Heart left ventricle (tissue), 11 donors: Measurements from ENCODE around the gene OR7C2. TPM values are rescaled to one million over a fixed set of nuclear protein-coding genes. Genes with fewer than 3 reads are reported as not detected.

ENCODE experiments used
- polyA plus RNA-seq, 2 donors: library from polyadenylated mRNA; stranded (reverse); fragments of 200-250 nt; gene quantifications; one replicate each; pipeline ENCODE4 v1.2.3, GENCODE V29; 2013
- total RNA-seq, 9 donors: library from RNA; depleted of rRNA in 2 of 9; stranded (reverse); fragments of >200 nt in 2 of 9; fragmentation: NEBNext Ultra II Directional in 3 of 9; extraction: Animal tissue kit (Norgen Biotek cat#: 25700) in 3 of 9; gene quantifications; one replicate each; pipeline versions ENCODE4 v1.1.0 to v1.2.4, GENCODE V29; 2016 to 2023
- donor health status: ischemic (EF 13 %, LVEDD 7.1; RV severe dilation, severe dysfunction).
- donor health status: healthy with polysubstance abuse.
- donor health status: DM: no; HTN: yes; CAD: no.
- donor health status: DM: no; HTN: no; CAD: no.
- donor health status: ischemic (EF 25% LVEDD 5.7; RV mildly dilated, moderate dysfunction).
- donor health status: healthy.
- donor health status: DM: yes; HTN: yes; CAD: no.
- donor health status: PGD.
- donor health status: nonischemic (EF 23%, LVEDD 6.1; RV moderate dilation, normal function).

OR7C2 gene
- total and polyA plus RNA-seq, 11 donors, result not detected

Other genes with a start within 250 kb of the OR7C2 start
- 10 to 100 TPM in 1 of 9 donors, 1 to 10 TPM in 3, under 1 TPM in 5; 0.40 to 11.6 (median 1.00) TPM for gene ADGRE2, start 162.9 kb upstream of the OR7C2 start, total RNA-seq
- under 1 TPM; 0.83 to 0.84 TPM for gene ADGRE2, start 162.9 kb upstream of the OR7C2 start, polyA plus RNA-seq
- gene OR7A5, start 106.3 kb upstream of the OR7C2 start, total RNA-seq, result not detected
- gene OR7A5, start 106.3 kb upstream of the OR7C2 start, polyA plus RNA-seq, result not detected
- gene OR7C1, start 106.3 kb upstream of the OR7C2 start, total RNA-seq, result under 1 TPM in 3 of 9 donors, not detected in 6; 0.02 to 0.28 (median 0.17) TPM
- not detected for gene OR7C1, start 106.3 kb upstream of the OR7C2 start, polyA plus RNA-seq
- not detected for gene OR7A10, start 92.6 kb upstream of the OR7C2 start, total RNA-seq
- gene OR7A10, start 92.6 kb upstream of the OR7C2 start, polyA plus RNA-seq, result not detected
- not detected for gene OR7A17, start 55.4 kb upstream of the OR7C2 start, total RNA-seq
- gene OR7A17, start 55.4 kb upstream of the OR7C2 start, polyA plus RNA-seq, result not detected
- not detected for gene SLC1A6, start 38.4 kb downstream of the OR7C2 start, total RNA-seq
- gene SLC1A6, start 38.4 kb downstream of the OR7C2 start, polyA plus RNA-seq, result not detected
- gene CASP14, start 108.0 kb downstream of the OR7C2 start, total RNA-seq, result not detected
- gene CASP14, start 108.0 kb downstream of the OR7C2 start, polyA plus RNA-seq, result not detected
- not detected for gene OR1I1, start 140.7 kb downstream of the OR7C2 start, total RNA-seq
- gene OR1I1, start 140.7 kb downstream of the OR7C2 start, polyA plus RNA-seq, result not detected
- gene SYDE1, start 165.9 kb downstream of the OR7C2 start, total RNA-seq, result 10 to 100 TPM; 11.2 to 29.6 (median 15.8) TPM
- gene SYDE1, start 165.9 kb downstream of the OR7C2 start, polyA plus RNA-seq, result 10 to 100 TPM in 1 of 2 donors, 1 to 10 TPM in 1; 8.0 to 14.5 TPM